Muscle layer of duodenum (tissue), 2 donors: ENCODE data around the gene FAM174B.
A peak's percentile ranks its signal among the peaks of the same experiment; 100 is the strongest.

ENCODE experiments used
- H3K27ac ChIP-seq: one replicate; pipeline ENCODE4 v1.7.0; 2013; ENCODE audit warnings: mild to moderate bottlenecking, low read length
- H3K27me3 ChIP-seq: one replicate; pipeline ENCODE4 v1.7.0; 2013; ENCODE audit warnings: low read depth, mild to moderate bottlenecking, control low read depth, low read length
- H3K36me3 ChIP-seq, 2 donors: one replicate each; pipeline ENCODE4 v1.7.0; 2013; ENCODE audit warnings: low read length in 2 of 2, control low read depth in 1 of 2, mild to moderate bottlenecking in 1 of 2; ENCODE audit not compliant: insufficient read depth in 2 of 2, control insufficient read depth in 1 of 2
- H3K4me1 ChIP-seq, 2 donors: one replicate each; pipeline ENCODE4 v1.7.0; 2013; ENCODE audit warnings: low read length in 2 of 2, mild to moderate bottlenecking in 2 of 2, control low read depth in 1 of 2, moderate library complexity in 1 of 2; ENCODE audit not compliant: insufficient read depth in 2 of 2, control insufficient read depth in 1 of 2
- H3K4me3 ChIP-seq, 2 donors: one replicate each; pipeline ENCODE4 v1.7.0; 2013; ENCODE audit warnings: low read length in 2 of 2, low read depth in 1 of 2, mild to moderate bottlenecking in 1 of 2
- H3K9me3 ChIP-seq, 2 donors: one replicate each; pipeline ENCODE4 v1.7.0; 2013; ENCODE audit warnings: low read length in 2 of 2, control low read depth in 1 of 2, mild to moderate bottlenecking in 1 of 2; ENCODE audit not compliant: control insufficient read depth in 1 of 2
- donor health status: healthy.

FAM174B gene

GRCh38 chr15:92655178-92655995 is at the start of gene FAM174B:
Gene FAM174B, minus strand, starts transcription at chr15:92655775.
- H3K27me3 ChIP-seq: no peaks in the 10 kb centered on the region
- peaks cover 2 to 17% of the 10 kb centered on the region in 2 donors for H3K4me1 ChIP-seq
- no peak within 1 kb of the TSS for H3K27ac ChIP-seq
- no peaks in the 10 kb centered on the region for H3K9me3 ChIP-seq
- H3K4me3 ChIP-seq: peak within 1 kb of the TSS; percentile 32 to 82
- no peaks in the 10 kb centered on the region for H3K36me3 ChIP-seq

- Histone ChIP-seq H3K4me3 (no peak overlapping the region), H3K4me1 (no peaks in the 10 kb centered on the region), H3K27me3 (no peaks in the 10 kb centered on the region), H3K9me3 (no peaks in the 10 kb centered on the region), H3K36me3 (no peaks in the 10 kb centered on the region), H3K27ac (no peak overlapping the region)
Observed at GRCh38 chr15:92696096-92696495, 40.5 kb upstream of the FAM174B start.

- no peak overlapping the region for H3K4me3 ChIP-seq
- no peaks in the 10 kb centered on the region for H3K27me3 ChIP-seq
- no peaks in the 10 kb centered on the region for H3K4me1 ChIP-seq
- H3K36me3 ChIP-seq: no peaks in the 10 kb centered on the region
- no peak overlapping the region for H3K27ac ChIP-seq
- H3K9me3 ChIP-seq: no peaks in the 10 kb centered on the region
Observed at GRCh38 chr15:92693691-92694331, 38.2 kb upstream of the FAM174B start.

GRCh38 chr15:92690395-92690794 is 34.8 kb upstream of the FAM174B start:
- Histone ChIP-seq H3K4me1 (no peaks in the 10 kb centered on the region), H3K27ac (no peak overlapping the region), H3K4me3 (no peak overlapping the region), H3K27me3 (no peaks in the 10 kb centered on the region), H3K36me3 (no peaks in the 10 kb centered on the region), H3K9me3 (no peaks in the 10 kb centered on the region)

DNA sequence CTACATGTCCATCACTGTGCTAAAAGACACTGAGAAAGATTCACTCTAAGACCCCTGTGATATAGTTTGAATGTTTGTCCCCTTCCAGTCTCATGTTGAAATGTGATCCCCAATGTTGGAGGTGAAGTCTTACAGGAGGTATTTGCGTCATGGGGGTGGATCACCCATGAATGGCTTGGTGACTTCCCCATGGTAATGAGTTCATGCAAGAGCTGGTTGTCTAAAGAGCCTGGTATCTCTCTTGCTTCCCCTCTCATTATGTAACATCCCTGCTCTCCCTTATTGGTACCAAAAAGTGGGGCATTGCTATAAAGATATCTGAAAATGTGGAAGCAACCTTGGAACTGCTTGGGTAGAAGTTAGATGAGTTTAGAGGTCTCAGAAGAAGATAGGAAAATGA is 32.2 kb upstream of the FAM174B start:
- no peaks in the 10 kb centered on the region for H3K27me3 ChIP-seq
- H3K36me3 ChIP-seq: no peaks in the 10 kb centered on the region
- no peaks in the 10 kb centered on the region for H3K4me1 ChIP-seq
- no peak overlapping the region for H3K4me3 ChIP-seq
- no peaks in the 10 kb centered on the region for H3K9me3 ChIP-seq
- H3K27ac ChIP-seq: no peak overlapping the region

- H3K4me1 ChIP-seq: no peaks in the 10 kb centered on the region
- no peaks in the 10 kb centered on the region for H3K27me3 ChIP-seq
- H3K9me3 ChIP-seq: no peaks in the 10 kb centered on the region
- H3K36me3 ChIP-seq: no peaks in the 10 kb centered on the region
- H3K4me3 ChIP-seq: no peak overlapping the region
- no peak overlapping the region for H3K27ac ChIP-seq
Observed at GRCh38 chr15:92687195-92687602, 31.6 kb upstream of the FAM174B start.

DNA sequence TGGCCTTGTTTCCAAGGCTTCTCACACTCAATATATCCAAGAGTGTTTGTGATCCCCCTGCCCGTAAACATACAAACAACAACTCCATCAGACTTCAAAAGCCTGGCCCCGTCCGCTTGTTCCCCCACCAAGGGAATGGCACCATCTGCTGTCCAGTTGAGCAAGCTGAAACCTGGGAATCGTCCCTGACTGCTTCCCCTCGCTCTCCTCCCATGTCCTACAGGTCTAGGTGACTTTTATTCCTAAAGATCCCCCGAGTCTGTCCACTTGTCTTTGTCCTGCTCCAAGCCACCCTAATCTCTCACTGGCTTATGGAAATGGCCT is 27.9 kb upstream of the FAM174B start:
- H3K27ac ChIP-seq: no peak overlapping the region
- no peak overlapping the region for H3K4me3 ChIP-seq
- H3K27me3 ChIP-seq: no peaks in the 10 kb centered on the region
- H3K4me1 ChIP-seq: no peaks in the 10 kb centered on the region
- no peaks in the 10 kb centered on the region for H3K9me3 ChIP-seq
- no peaks in the 10 kb centered on the region for H3K36me3 ChIP-seq

DNA sequence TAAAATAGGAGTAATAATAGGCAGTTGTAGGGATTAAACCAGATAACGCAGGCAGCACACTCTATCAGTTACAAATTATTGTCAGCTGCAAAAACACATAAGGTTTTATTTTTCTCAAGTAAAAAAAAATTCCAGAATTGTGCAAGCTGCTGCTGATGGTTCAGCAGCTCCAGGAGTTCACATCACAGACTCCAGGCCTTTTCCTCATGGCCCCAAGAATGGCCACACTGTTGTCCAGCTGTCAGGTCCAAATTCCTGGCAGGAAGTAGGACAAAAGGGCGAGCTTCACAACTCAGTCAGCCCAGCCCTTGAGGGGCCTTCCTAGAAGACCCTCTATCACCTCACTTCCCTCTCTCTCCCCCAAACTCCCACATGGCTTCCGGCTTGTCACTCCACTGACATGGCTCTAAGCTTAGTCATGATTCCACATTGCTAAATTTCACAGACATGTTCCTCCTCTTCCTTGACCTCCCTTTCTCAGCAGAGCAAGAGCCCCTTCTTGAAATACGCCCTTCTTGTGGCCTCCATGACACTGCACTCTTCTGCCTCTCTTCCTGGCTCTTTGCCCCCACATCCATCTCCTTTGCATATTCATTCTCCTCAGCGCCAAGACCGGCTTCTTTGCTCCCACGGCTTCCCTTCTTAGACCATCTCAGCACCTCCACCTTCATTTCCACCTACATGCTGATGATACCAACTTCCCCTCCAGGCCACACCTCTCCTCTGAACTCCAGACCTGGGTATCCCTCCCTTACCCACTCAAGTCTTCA is 27.4 kb upstream of the FAM174B start:
- Histone ChIP-seq H3K36me3 (no peaks in the 10 kb centered on the region), H3K27me3 (no peaks in the 10 kb centered on the region), H3K27ac (no peak overlapping the region), H3K9me3 (no peaks in the 10 kb centered on the region), H3K4me1 (no peaks in the 10 kb centered on the region), H3K4me3 (no peak overlapping the region)

GRCh38 chr15:92681141-92681631 is 25.6 kb upstream of the FAM174B start:
- no peak overlapping the region for H3K27ac ChIP-seq
- H3K9me3 ChIP-seq: no peaks in the 10 kb centered on the region

GRCh38 chr15:92677999-92678398 is 22.4 kb upstream of the FAM174B start:
- Histone ChIP-seq H3K4me1 (no peaks in the 10 kb centered on the region), H3K27ac (no peak overlapping the region), H3K9me3 (no peaks in the 10 kb centered on the region), H3K27me3 (no peaks in the 10 kb centered on the region), H3K4me3 (no peak overlapping the region), H3K36me3 (no peaks in the 10 kb centered on the region)

More at GRCh38 chr15:92681141-92681631, 25.6 kb upstream of the FAM174B start:
- Histone ChIP-seq H3K36me3 (no peaks in the 10 kb centered on the region), H3K4me3 (no peak overlapping the region), H3K27me3 (no peaks in the 10 kb centered on the region), H3K4me1 (no peaks in the 10 kb centered on the region)

- H3K4me1 ChIP-seq: no peaks in the 10 kb centered on the region
- H3K36me3 ChIP-seq: no peaks in the 10 kb centered on the region
- H3K9me3 ChIP-seq: no peaks in the 10 kb centered on the region
- H3K27me3 ChIP-seq: no peaks in the 10 kb centered on the region
- no peak overlapping the region for H3K4me3 ChIP-seq
- no peak overlapping the region for H3K27ac ChIP-seq
Observed at GRCh38 chr15:92676561-92676960, 21.0 kb upstream of the FAM174B start.
